DND-41 (cell line): ENCODE results near the gene SGIP1.

Source experiments
- CTCF ChIP-seq: IDR thresholded peaks from 2 replicates; pipeline ENCODE4 v1.5.1; 2012; ENCODE audit warnings: borderline replicate concordance, low read length, moderate library complexity, mild to moderate bottlenecking; ENCODE audit not compliant: poor library complexity, severe bottlenecking; ENCODE audit errors: extremely low read depth
- EZH2 ChIP-seq: IDR thresholded peaks from 3 replicates; pipeline ENCODE4 v1.6.1; 2012; ENCODE audit warnings: borderline replicate concordance, low read depth, mild to moderate bottlenecking, moderate library complexity, low read length, inconsistent platforms; ENCODE audit not compliant: severe bottlenecking

GRCh38 chr1:66575739-66576138, 41.8 kb downstream of the SGIP1 start:
- TF ChIP-seq CTCF (no peak), EZH2 (no peak)
